Measurements from ENCODE around the gene CA11.

The CA11 gene

GRCh38 chr19:48637449-48637947 is 8.5 kb downstream of the CA11 start:
- peak; percentile 96 to 100 for DNase-seq (ENCODE audit: low read depth in 2 of 2)

GRCh38 chr19:48636859-48637448 is 9.0 kb downstream of the CA11 start, which contains the start of gene DBP:
Gene DBP (minus strand): TSS chr19:48637379. CDS start chr19:48636994, 385 bp downstream.
- no peak for DNase-seq (ENCODE audit: low read depth in 2 of 2)
- peak; percentile 6 for TF ChIP-seq CTCF (IDR thresholded peaks at IDR 0.05; ENCODE audit: low read depth, low read length)
- H3K4me3 ChIP-seq (replicated peaks in 1 of 2; ENCODE audit: low read depth in 2 of 2, low read length in 2 of 2), result peak within 1 kb of the TSS; percentile 56 to 69

More at GRCh38 chr19:48637449-48637947, 8.5 kb downstream of the CA11 start:
- TF ChIP-seq CTCF (IDR thresholded peaks at IDR 0.05; ENCODE audit: low read depth, low read length), result no peak
- H3K4me3 ChIP-seq (replicated peaks in 1 of 2; ENCODE audit: low read depth in 2 of 2, low read length in 2 of 2), result peak overlapping the region; percentile 56 to 69

GRCh38 chr19:48635966-48636858 is 9.8 kb downstream of the CA11 start:
- H3K4me3 ChIP-seq (replicated peaks in 1 of 2; ENCODE audit: low read depth in 2 of 2, low read length in 2 of 2), result peak overlapping the region; percentile 56 to 69
- DNase-seq (ENCODE audit: low read depth in 2 of 2), result no peak
- TF ChIP-seq CTCF (IDR thresholded peaks at IDR 0.05; ENCODE audit: low read depth, low read length), result no peak

- peak in 1 of 2 donors; percentile 56 for DNase-seq (ENCODE audit: low read depth in 2 of 2)
- TF ChIP-seq CTCF (IDR thresholded peaks at IDR 0.05; ENCODE audit: low read depth, low read length), result no peak
- H3K4me3 ChIP-seq (replicated peaks in 1 of 2; ENCODE audit: low read depth in 2 of 2, low read length in 2 of 2), result peak overlapping the region; percentile 38 to 69
These were observed 10.6 kb downstream of the CA11 start for GRCh38 chr19:48635263-48635965.

- no peak for TF ChIP-seq CTCF (IDR thresholded peaks at IDR 0.05; ENCODE audit: low read depth, low read length)
- H3K4me3 ChIP-seq (replicated peaks in 1 of 2; ENCODE audit: low read depth in 2 of 2, low read length in 2 of 2), result peak overlapping the region in 1 of 2 donors; percentile 13
- peak; percentile 95 to 98 for DNase-seq (ENCODE audit: low read depth in 2 of 2)
These were observed 11.3 kb downstream of the CA11 start for GRCh38 chr19:48634424-48635262.

- no peak for TF ChIP-seq CTCF (IDR thresholded peaks at IDR 0.05; ENCODE audit: low read depth, low read length)
- H3K4me3 ChIP-seq (replicated peaks in 1 of 2; ENCODE audit: low read depth in 2 of 2, low read length in 2 of 2), result no peak overlapping the region
- no peak for DNase-seq (ENCODE audit: low read depth in 2 of 2)
These were observed 12.0 kb downstream of the CA11 start for GRCh38 chr19:48634036-48634342.
